K562 (cell line): Measurements from ENCODE around the gene MED13L. TPM values are rescaled to one million over a fixed set of nuclear protein-coding genes. Genes with fewer than 3 reads are reported as not detected.

Experiments
- C11orf30 ChIP-seq: fragments of 450-650 bp; IDR thresholded peaks from 2 replicates; pipeline ENCODE4 v1.6.1; 2016; ENCODE audit warnings: low read depth, mild to moderate bottlenecking
- CBX2 ChIP-seq: fragments of 200-600 bp; sonication (generic); IDR thresholded peaks from one replicate; pipeline ENCODE4 v1.6.1; 2012; ENCODE audit warnings: mild to moderate bottlenecking, low read length, inconsistent platforms; ENCODE audit not compliant: insufficient read depth, poor library complexity, severe bottlenecking
- HDAC8 ChIP-seq: fragments of 450-650 bp; IDR thresholded peaks from 2 replicates; pipeline ENCODE4 v1.6.1; 2016; ENCODE audit warnings: mild to moderate bottlenecking, missing genetic modification characterization, moderate library complexity, missing compliant biosample characterization
- HDGF ChIP-seq: fragments of 450-650 bp; IDR thresholded peaks from 2 replicates; pipeline ENCODE4 v1.6.1; 2016
- HNRNPH1 ChIP-seq: fragments of 200-400 bp; formaldehyde crosslinking; optimal IDR thresholded peaks from 2 replicates; pipeline ENCODE3; 2017; ENCODE audit warnings: low read depth, mild to moderate bottlenecking, low read length, moderate library complexity
- ID3 ChIP-seq, 2 experiments: fragments of 250-450 bp in 1 of 2; fragments of 450-650 bp in 1 of 2; sonication (Bioruptor Pico) in 1 of 2; IDR thresholded peaks; 2 replicates each; pipeline versions ENCODE4 v1.6.1 to v1.8.0; 2016 to 2021; ENCODE audit warnings: mild to moderate bottlenecking in 2 of 2, moderate library complexity in 2 of 2, missing compliant biosample characterization in 1 of 2, missing genetic modification characterization in 1 of 2
- JUND ChIP-seq, 2 experiments: IDR thresholded peaks; 2 replicates in 1 of 2; 3 replicates in 1 of 2; pipeline ENCODE4 v1.6.1; 2011; ENCODE audit warnings: borderline replicate concordance in 2 of 2, low read depth in 2 of 2, low read length in 2 of 2, improper control_type of control experiment in 1 of 2, missing biosample characterization in 1 of 2, missing genetic modification characterization in 1 of 2, missing genetic modification reagents in 1 of 2
- L3MBTL2 ChIP-seq: fragments of 450-650 bp; IDR thresholded peaks from 2 replicates; pipeline ENCODE4 v1.6.1; 2016; ENCODE audit warnings: mild to moderate bottlenecking, moderate library complexity
- MAFG ChIP-seq: fragments of 450-650 bp; conservative IDR thresholded peaks from 2 replicates; pipeline ENCODE4 v1.6.1; 2016; ENCODE audit warnings: missing genetic modification characterization, missing compliant biosample characterization
- MYNN ChIP-seq, 2 experiments: sonication (generic); formaldehyde crosslinking in 1 of 2; IDR thresholded peaks; 2 replicates each; pipeline versions ENCODE4 v1.5.0 to v1.6.1; 2016 to 2020; ENCODE audit warnings: antibody characterized with exemption in 1 of 2, missing genetic modification reagents in 1 of 2
- NR0B1 ChIP-seq: fragments of 450-650 bp; IDR thresholded peaks from one replicate; pipeline ENCODE4 v1.6.1; 2018; ENCODE audit warnings: mild to moderate bottlenecking, moderate library complexity; ENCODE audit not compliant: partially characterized antibody
- PURB ChIP-seq: sonication (generic); formaldehyde crosslinking; IDR thresholded peaks from 2 replicates; pipeline ENCODE4 v1.9.0; 2021; ENCODE audit warnings: low read depth, mild to moderate bottlenecking, missing genetic modification reagents
- RNF2 ChIP-seq: sonication (generic); IDR thresholded peaks from 2 replicates; pipeline ENCODE4 v1.6.1; 2016
- ZBTB8A ChIP-seq: fragments of 450-650 bp; IDR thresholded peaks from 2 replicates; pipeline ENCODE4 v1.6.1; 2018; ENCODE audit warnings: mild to moderate bottlenecking, moderate library complexity; ENCODE audit not compliant: partially characterized antibody
- ZFPM2 ChIP-seq: fragments of 250-450 bp; sonication (Bioruptor Pico); IDR thresholded peaks from 2 replicates; pipeline ENCODE4 v1.5.1; 2022; ENCODE audit warnings: mild to moderate bottlenecking
- ZNF644 ChIP-seq: fragments of 200-800 bp; sonication (Bioruptor generic); IDR thresholded peaks from 2 replicates; pipeline ENCODE4 v1.6.1; 2016; ENCODE audit warnings: low read depth, missing genetic modification characterization, missing compliant biosample characterization
- polyA plus RNA-seq, 8 experiments: library from polyadenylated mRNA; depleted of rRNA in 4 of 8; stranded (reverse) in 5 of 8; unstranded in 3 of 8; fragments of >200 nt; fragmentation: Nextera tagmentation in 2 of 8; fragmentation: Illumina TruSeq in 1 of 8; extraction: Ambion mirVana in 2 of 8; extraction: Trizol in 1 of 8; gene quantifications; 2 replicates each; pipeline versions ENCODE4 v1.2.1 to v1.2.3, GENCODE V29; 2011 to 2014; ENCODE audit warnings: inconsistent platforms in 1 of 8, missing spikeins in 1 of 8
- total RNA-seq, 7 experiments: library from RNA; depleted of rRNA in 6 of 7; stranded (reverse); fragments of >200 nt in 6 of 7; fragmentation: Illumina TruSeq in 2 of 7; extraction: Trizol in 2 of 7; gene quantifications; 2 replicates each; pipeline versions ENCODE4 v1.2.1 to v1.2.3, GENCODE V29; 2011 to 2021; ENCODE audit warnings: low replicate concordance in 1 of 7
- TF ChIP-seq, protein P1 (sequence below), 2 experiments: fragments of 450-650 bp; IDR thresholded peaks; 2 replicates each; pipeline ENCODE4 v1.6.1; 2018; ENCODE audit warnings: mild to moderate bottlenecking in 2 of 2, low read depth in 1 of 2; ENCODE audit not compliant: partially characterized antibody in 2 of 2
- TF ChIP-seq, protein P2 (sequence below): conservative IDR thresholded peaks from 2 replicates; pipeline ENCODE4 v1.6.1; 2011; ENCODE audit warnings: low read depth, mild to moderate bottlenecking, low read length; ENCODE audit not compliant: control insufficient read depth

Gene MED13L
- total and polyA plus RNA-seq, 9 of the 15 experiments (the other 6 are each of a cell fraction or from before 2014, with no cell fraction given) = 13.4 to 90.3 (median 36.9) TPM

DNA sequence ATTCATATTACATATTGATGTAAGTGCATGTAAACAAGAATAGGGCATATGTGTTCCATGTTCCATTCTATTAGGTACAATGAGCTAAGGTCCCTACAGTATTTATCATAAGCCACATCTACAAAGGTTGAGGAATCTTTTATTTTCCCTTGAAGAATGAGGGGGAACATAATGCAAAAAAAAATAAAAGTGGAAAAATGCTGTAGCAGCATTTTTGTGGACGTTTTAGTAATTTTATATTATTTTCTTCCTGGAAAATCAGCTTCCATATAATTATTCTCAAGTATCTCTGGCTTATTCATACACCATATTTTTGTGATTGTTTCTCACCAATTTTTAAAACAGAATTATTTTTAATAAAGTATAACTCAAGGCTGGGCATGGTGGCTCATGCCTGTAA lies 148.7 kb downstream of the MED13L start (continued):
- TF ChIP-seq, protein P1, sequence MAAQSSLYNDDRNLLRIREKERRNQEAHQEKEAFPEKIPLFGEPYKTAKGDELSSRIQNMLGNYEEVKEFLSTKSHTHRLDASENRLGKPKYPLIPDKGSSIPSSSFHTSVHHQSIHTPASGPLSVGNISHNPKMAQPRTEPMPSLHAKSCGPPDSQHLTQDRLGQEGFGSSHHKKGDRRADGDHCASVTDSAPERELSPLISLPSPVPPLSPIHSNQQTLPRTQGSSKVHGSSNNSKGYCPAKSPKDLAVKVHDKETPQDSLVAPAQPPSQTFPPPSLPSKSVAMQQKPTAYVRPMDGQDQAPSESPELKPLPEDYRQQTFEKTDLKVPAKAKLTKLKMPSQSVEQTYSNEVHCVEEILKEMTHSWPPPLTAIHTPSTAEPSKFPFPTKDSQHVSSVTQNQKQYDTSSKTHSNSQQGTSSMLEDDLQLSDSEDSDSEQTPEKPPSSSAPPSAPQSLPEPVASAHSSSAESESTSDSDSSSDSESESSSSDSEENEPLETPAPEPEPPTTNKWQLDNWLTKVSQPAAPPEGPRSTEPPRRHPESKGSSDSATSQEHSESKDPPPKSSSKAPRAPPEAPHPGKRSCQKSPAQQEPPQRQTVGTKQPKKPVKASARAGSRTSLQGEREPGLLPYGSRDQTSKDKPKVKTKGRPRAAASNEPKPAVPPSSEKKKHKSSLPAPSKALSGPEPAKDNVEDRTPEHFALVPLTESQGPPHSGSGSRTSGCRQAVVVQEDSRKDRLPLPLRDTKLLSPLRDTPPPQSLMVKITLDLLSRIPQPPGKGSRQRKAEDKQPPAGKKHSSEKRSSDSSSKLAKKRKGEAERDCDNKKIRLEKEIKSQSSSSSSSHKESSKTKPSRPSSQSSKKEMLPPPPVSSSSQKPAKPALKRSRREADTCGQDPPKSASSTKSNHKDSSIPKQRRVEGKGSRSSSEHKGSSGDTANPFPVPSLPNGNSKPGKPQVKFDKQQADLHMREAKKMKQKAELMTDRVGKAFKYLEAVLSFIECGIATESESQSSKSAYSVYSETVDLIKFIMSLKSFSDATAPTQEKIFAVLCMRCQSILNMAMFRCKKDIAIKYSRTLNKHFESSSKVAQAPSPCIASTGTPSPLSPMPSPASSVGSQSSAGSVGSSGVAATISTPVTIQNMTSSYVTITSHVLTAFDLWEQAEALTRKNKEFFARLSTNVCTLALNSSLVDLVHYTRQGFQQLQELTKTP (IDR thresholded peaks at IDR 0.05; ENCODE audit: low read depth in 1 of 2, partially characterized antibody in 2 of 2) = no peak
- TF ChIP-seq JUND (IDR thresholded peaks at IDR 0.05; ENCODE audit: borderline replicate concordance, low read depth, low read length) = no peak
- TF ChIP-seq JUND (tag; IDR thresholded peaks at IDR 0.05; ENCODE audit: borderline replicate concordance, low read depth, low read length) = no peak
- peak; percentile 62 for TF ChIP-seq MAFG
- TF ChIP-seq RNF2 = no peak
- TF ChIP-seq C11orf30 = peak; percentile 76
- no peak for TF ChIP-seq ZBTB8A
- no peak for TF ChIP-seq NR0B1
- no peak for TF ChIP-seq MYNN (IDR thresholded peaks at IDR 0.05)
- no peak for TF ChIP-seq MYNN (CRISPR knock-in tag; IDR thresholded peaks at IDR 0.05)
- no peak for TF ChIP-seq CBX2
- TF ChIP-seq ZNF644 (tag) = no peak
- TF ChIP-seq, protein P2, sequence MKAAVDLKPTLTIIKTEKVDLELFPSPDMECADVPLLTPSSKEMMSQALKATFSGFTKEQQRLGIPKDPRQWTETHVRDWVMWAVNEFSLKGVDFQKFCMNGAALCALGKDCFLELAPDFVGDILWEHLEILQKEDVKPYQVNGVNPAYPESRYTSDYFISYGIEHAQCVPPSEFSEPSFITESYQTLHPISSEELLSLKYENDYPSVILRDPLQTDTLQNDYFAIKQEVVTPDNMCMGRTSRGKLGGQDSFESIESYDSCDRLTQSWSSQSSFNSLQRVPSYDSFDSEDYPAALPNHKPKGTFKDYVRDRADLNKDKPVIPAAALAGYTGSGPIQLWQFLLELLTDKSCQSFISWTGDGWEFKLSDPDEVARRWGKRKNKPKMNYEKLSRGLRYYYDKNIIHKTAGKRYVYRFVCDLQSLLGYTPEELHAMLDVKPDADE = no peak
- TF ChIP-seq ZFPM2 (CRISPR knock-in tag) = no peak
- TF ChIP-seq HDAC8 = no peak
- no peak for TF ChIP-seq HNRNPH1
- TF ChIP-seq L3MBTL2 = no peak
- no peak for TF ChIP-seq ID3 (CRISPR knock-in tag; IDR thresholded peaks at IDR 0.05)
- no peak for TF ChIP-seq ID3 (tag; IDR thresholded peaks at IDR 0.05)
- TF ChIP-seq PURB = no peak
- no peak for TF ChIP-seq HDGF
